ENCODE measurements around the gene STKLD1. TPM values are rescaled to one million over a fixed set of nuclear protein-coding genes. Genes with fewer than 3 reads are reported as not detected.

Gene STKLD1
- total and polyA plus RNA-seq, 9 of the 15 experiments (the other 6 are each of a cell fraction or from before 2014, with no cell fraction given) = 0.10 to 0.65 (median 0.33) TPM; not detected in 2

DNA sequence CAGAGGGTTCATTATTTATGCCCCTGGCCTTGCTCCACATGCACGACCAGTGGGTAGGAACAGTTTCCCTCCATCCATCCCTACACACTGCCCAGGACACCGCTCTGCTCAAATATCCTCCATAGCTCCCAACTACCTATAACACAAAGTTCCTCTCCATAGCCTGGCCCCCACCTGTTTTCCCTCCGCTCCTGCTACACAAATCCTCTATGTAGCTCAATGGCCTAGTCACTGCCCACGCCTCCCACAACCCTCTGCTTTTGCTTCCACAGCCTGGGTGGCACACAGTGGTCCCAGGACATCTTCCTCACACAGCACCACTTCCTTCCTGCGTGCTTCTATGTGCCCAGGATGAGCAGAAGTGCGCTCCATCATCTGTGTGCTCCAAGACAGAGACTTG is 21.2 kb downstream of the STKLD1 start:
- TF ChIP-seq, protein P1, sequence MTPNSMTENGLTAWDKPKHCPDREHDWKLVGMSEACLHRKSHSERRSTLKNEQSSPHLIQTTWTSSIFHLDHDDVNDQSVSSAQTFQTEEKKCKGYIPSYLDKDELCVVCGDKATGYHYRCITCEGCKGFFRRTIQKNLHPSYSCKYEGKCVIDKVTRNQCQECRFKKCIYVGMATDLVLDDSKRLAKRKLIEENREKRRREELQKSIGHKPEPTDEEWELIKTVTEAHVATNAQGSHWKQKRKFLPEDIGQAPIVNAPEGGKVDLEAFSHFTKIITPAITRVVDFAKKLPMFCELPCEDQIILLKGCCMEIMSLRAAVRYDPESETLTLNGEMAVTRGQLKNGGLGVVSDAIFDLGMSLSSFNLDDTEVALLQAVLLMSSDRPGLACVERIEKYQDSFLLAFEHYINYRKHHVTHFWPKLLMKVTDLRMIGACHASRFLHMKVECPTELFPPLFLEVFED (CRISPR knock-in tag; conservative IDR thresholded peaks at IDR 0.05) = 0 out of 2 replicates have a peak, but pooled peaks have one; percentile 15
- TF ChIP-seq NRF1 (conservative IDR thresholded peaks at IDR 0.05 in 1 of 2, IDR thresholded peaks at IDR 0.05 in 1 of 2) (0 out of 4 replicates have a peak, but pooled peaks of 1 of the 2 experiments have one; percentile 0), ZEB2 (IDR thresholded peaks at IDR 0.05) (no peak)
- no peak overlapping the region for H3K4me2 ChIP-seq (ENCODE audit: insufficient read depth, low read length)
- FAIRE-seq (no peak), DNase-seq (ENCODE audit: extremely low read depth in 1 of 4, low spot score in 3 of 4) (no peak), ATAC-seq (no peak)
- in situ Hi-C loops (cut with MboI) (no loop called here), intact Hi-C loops (cut with micrococcal nuclease) (no loop called here)
- peaks cover 2% of the 10 kb centered on the region for H3K9me1 ChIP-seq (ENCODE audit: control insufficient read depth, insufficient read depth, low read length)
- H2AFZ ChIP-seq (ENCODE audit: low read depth, low read length) = no peak overlapping the region
- no peaks in the 10 kb centered on the region for H3K9me3 ChIP-seq (replicated peaks; ENCODE audit: control insufficient read depth, insufficient read depth, low read depth, low read length)
- no peak overlapping the region for H3K27ac ChIP-seq (ENCODE audit: extremely low read depth, low read depth, low read length)
- WGBS (ENCODE audit: insufficient coverage, low coverage, missing lambda C conversion rate) = 10% methylated on average over 6 of the region's 6 CpGs
- H4K20me1 ChIP-seq (replicated peaks; ENCODE audit: control insufficient read depth, insufficient read depth, low read length) = peaks cover 9% of the 10 kb centered on the region; the same call in 1 of the 2 replicates
- no TSS peak for BruUV-seq (replicated peaks)
- H3K9ac ChIP-seq (ENCODE audit: insufficient read depth in 1 of 2, low read depth in 2 of 2, low read length in 2 of 2) = no peak overlapping the region
- H3K4me3 ChIP-seq = no peak overlapping the region
- POLR2A ChIA-PET = interaction anchor here (1.2 to 2.1 kb wide), 2 partner anchors 11 to 20 kb away, joined by 4 to 7 read pairs; no protein-coding TSS in a partner anchor
- no peaks in the 10 kb centered on the region for H3K79me2 ChIP-seq (ENCODE audit: control insufficient read depth, insufficient read depth, low read length)
- CTCF ChIA-PET (ENCODE audit: low intra/inter-chr PET ratio) = interaction anchor here (1.2 kb wide), 1 partner anchor 88 kb away, joined by 3 read pairs; no protein-coding TSS in a partner anchor
- peaks cover 4% of the 10 kb centered on the region; the same call in 1 of the 3 replicates for H3K36me3 ChIP-seq (ENCODE audit: control insufficient read depth, insufficient read depth, low read length)
- peaks cover 0 to 9% of the 10 kb centered on the region in 2 experiments; a peak in 2 of 5 replicates for H3K4me1 ChIP-seq (replicated peaks in 1 of 2; ENCODE audit: control insufficient read depth in 2 of 2, insufficient read depth in 2 of 2, low read length in 2 of 2)
- H3K27me3 ChIP-seq (ENCODE audit: control insufficient read depth in 2 of 2, insufficient read depth in 2 of 2, low read length in 2 of 2) = peaks cover 15 to 38% of the 10 kb centered on the region in 2 experiments; a peak in 3 of 5 replicates

Data from K562 (cell line).